Liver (tissue), 10 donors: Measurements from ENCODE around the gene ERVMER34-1. TPM values are rescaled to one million over a fixed set of nuclear protein-coding genes. Genes with fewer than 3 reads are reported as not detected.

ENCODE experiments used
- DNase-seq: peaks from one replicate; pipeline ENCODE4 v3.0.0-alpha.2; 2017; ENCODE audit warnings: low spot score
- H3K27ac ChIP-seq, 2 donors: one replicate each; pipeline ENCODE4 v1.7.0; 2013; ENCODE audit warnings: inconsistent platforms in 2 of 2, low read length in 2 of 2, control low read depth in 1 of 2, low read depth in 1 of 2, mild to moderate bottlenecking in 1 of 2
- H3K27me3 ChIP-seq, 4 donors: one replicate each; pipeline versions ENCODE4 v1.6.1 to v1.7.0; 2013; ENCODE audit warnings: low read length in 3 of 4, inconsistent platforms in 1 of 4, mild to moderate bottlenecking in 1 of 4, moderate library complexity in 1 of 4; ENCODE audit not compliant: control insufficient read depth in 4 of 4, insufficient read depth in 4 of 4
- H3K36me3 ChIP-seq, 4 donors: one replicate each; pipeline versions ENCODE4 v1.6.1 to v1.7.0; 2013; ENCODE audit warnings: low read length in 3 of 4, mild to moderate bottlenecking in 3 of 4, low read depth in 1 of 4, moderate library complexity in 1 of 4; ENCODE audit not compliant: control insufficient read depth in 4 of 4, insufficient read depth in 3 of 4
- H3K4me1 ChIP-seq, 4 donors: one replicate each; pipeline versions ENCODE4 v1.6.1 to v1.7.0; 2013; ENCODE audit warnings: low read length in 3 of 4, mild to moderate bottlenecking in 3 of 4, moderate library complexity in 1 of 4; ENCODE audit not compliant: control insufficient read depth in 4 of 4, insufficient read depth in 4 of 4
- H3K4me3 ChIP-seq, 3 donors: one replicate each; pipeline versions ENCODE4 v1.6.1 to v1.7.0; 2013; ENCODE audit warnings: low read length in 3 of 3, control low read depth in 1 of 3, low read depth in 1 of 3, mild to moderate bottlenecking in 1 of 3
- H3K9ac ChIP-seq, 2 donors: one replicate each; pipeline ENCODE4 v1.7.0; 2013; ENCODE audit warnings: low read length in 2 of 2, mild to moderate bottlenecking in 2 of 2, moderate library complexity in 2 of 2, control low read depth in 1 of 2, low read depth in 1 of 2
- H3K9me3 ChIP-seq, 4 donors: one replicate each; pipeline versions ENCODE4 v1.6.1 to v1.7.0; 2013; ENCODE audit warnings: low read length in 3 of 4; ENCODE audit not compliant: control insufficient read depth in 4 of 4
- FOXA1 ChIP-seq: IDR thresholded peaks from 2 replicates; pipeline ENCODE4 v1.6.1; 2016; ENCODE audit warnings: antibody characterized with exemption
- HNF4G ChIP-seq: IDR thresholded peaks from 2 replicates; pipeline ENCODE4 v1.6.1; 2016; ENCODE audit warnings: antibody characterized with exemption
- REST ChIP-seq: IDR thresholded peaks from 2 replicates; pipeline ENCODE4 v1.6.1; 2016; ENCODE audit warnings: antibody characterized with exemption, mild to moderate bottlenecking
- RXRA ChIP-seq, 2 donors: IDR thresholded peaks; 2 replicates each; pipeline ENCODE4 v1.6.1; 2017 to 2018; ENCODE audit warnings: antibody characterized with exemption in 2 of 2, mild to moderate bottlenecking in 1 of 2
- YY1 ChIP-seq: IDR thresholded peaks from 2 replicates; pipeline ENCODE4 v1.6.1; 2016; ENCODE audit warnings: antibody characterized with exemption, mild to moderate bottlenecking
- polyA plus RNA-seq, 2 donors: library from polyadenylated mRNA; stranded (reverse) in 1 of 2; unstranded in 1 of 2; fragments of 200-250 nt in 1 of 2; fragments of >200 nt in 1 of 2; fragmentation: Nextera tagmentation in 1 of 2; extraction: Ambion mirVana in 1 of 2; gene quantifications; one replicate each; pipeline versions ENCODE4 v1.2.1 to v1.2.3, GENCODE V29; 2013 to 2015
- small RNA-seq: library from RNA; depleted of rRNA; stranded (forward); fragments of <200 nt; gene quantifications from one replicate; pipeline ENCODE3, GENCODE V24; 2014
- total RNA-seq, 2 donors: library from RNA; depleted of rRNA; stranded (reverse); fragments of >200 nt; gene quantifications; one replicate each; pipeline ENCODE4 v1.2.3, GENCODE V29; 2014
- TF ChIP-seq, protein P1 (sequence below): IDR thresholded peaks from 2 replicates; pipeline ENCODE4 v1.6.1; 2016; ENCODE audit warnings: antibody characterized with exemption
- TF ChIP-seq, protein P2 (sequence below): IDR thresholded peaks from 2 replicates; pipeline ENCODE4 v1.6.1; 2016; ENCODE audit warnings: antibody characterized with exemption
- donor health status: healthy.
- donor health status: healthy.
- donor health status: healthy.
- donor health status: healthy.
- donor health status: healthy.

The ERVMER34-1 gene
- total and polyA plus RNA-seq, 4 donors: under 0.01 to 0.08 (median 0.02) TPM; not detected in 1

- no peaks in the 10 kb centered on the region for H3K36me3 ChIP-seq
- H3K9me3 ChIP-seq: peaks cover 0 to 7% (median 2%) of the 10 kb centered on the region in 4 donors
- no peak overlapping the region for H3K4me3 ChIP-seq
- no peak overlapping the region for H3K27ac ChIP-seq
- H3K9ac ChIP-seq: no peak overlapping the region
- no peak for TF ChIP-seq YY1
- no peak for TF ChIP-seq REST
- TF ChIP-seq RXRA (IDR thresholded peaks at IDR 0.05): no peak
- TF ChIP-seq FOXA1: no peak
- TF ChIP-seq, protein P1, sequence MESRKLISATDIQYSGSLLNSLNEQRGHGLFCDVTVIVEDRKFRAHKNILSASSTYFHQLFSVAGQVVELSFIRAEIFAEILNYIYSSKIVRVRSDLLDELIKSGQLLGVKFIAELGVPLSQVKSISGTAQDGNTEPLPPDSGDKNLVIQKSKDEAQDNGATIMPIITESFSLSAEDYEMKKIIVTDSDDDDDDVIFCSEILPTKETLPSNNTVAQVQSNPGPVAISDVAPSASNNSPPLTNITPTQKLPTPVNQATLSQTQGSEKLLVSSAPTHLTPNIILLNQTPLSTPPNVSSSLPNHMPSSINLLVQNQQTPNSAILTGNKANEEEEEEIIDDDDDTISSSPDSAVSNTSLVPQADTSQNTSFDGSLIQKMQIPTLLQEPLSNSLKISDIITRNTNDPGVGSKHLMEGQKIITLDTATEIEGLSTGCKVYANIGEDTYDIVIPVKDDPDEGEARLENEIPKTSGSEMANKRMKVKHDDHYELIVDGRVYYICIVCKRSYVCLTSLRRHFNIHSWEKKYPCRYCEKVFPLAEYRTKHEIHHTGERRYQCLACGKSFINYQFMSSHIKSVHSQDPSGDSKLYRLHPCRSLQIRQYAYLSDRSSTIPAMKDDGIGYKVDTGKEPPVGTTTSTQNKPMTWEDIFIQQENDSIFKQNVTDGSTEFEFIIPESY: no peak
- TF ChIP-seq HNF4G: no peak
- TF ChIP-seq, protein P2, sequence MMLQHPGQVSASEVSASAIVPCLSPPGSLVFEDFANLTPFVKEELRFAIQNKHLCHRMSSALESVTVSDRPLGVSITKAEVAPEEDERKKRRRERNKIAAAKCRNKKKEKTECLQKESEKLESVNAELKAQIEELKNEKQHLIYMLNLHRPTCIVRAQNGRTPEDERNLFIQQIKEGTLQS: no peak
- H3K4me1 ChIP-seq: peaks cover 0 to 2% (median under 1%) of the 10 kb centered on the region in 4 donors
- no peaks in the 10 kb centered on the region for H3K27me3 ChIP-seq
- no peak for DNase-seq
Observed at GRCh38 chr4:52693492-52693891, 57.7 kb downstream of the ERVMER34-1 start.

Small RNA genes lying within 50 kb of the gene (small RNA-seq; reads per million reads assigned to genes)
- gene MIR4449: 1.2 reads per million, percentile 81 among the genes with 10 or more reads in this experiment
- not detected for gene RF00019
- gene RF00568: not detected
- 24.2 reads per million, percentile 96 among the genes with 10 or more reads in this experiment for gene SNORA26

Other genes starting within 250 kb of the ERVMER34-1 start
- gene USP46, start 92.1 kb downstream of the ERVMER34-1 start, total RNA-seq: 1 to 10 TPM; 4.6 to 5.5 TPM
- 1 to 10 TPM; 2.3 to 3.2 TPM for gene USP46, start 92.1 kb downstream of the ERVMER34-1 start, polyA plus RNA-seq
- under 1 TPM; 0.19 to 0.75 TPM for gene RASL11B, start 110.9 kb upstream of the ERVMER34-1 start, total RNA-seq
- 1 to 10 TPM in 1 of 2 donors, under 1 TPM in 1; 0.46 to 1.0 TPM for gene RASL11B, start 110.9 kb upstream of the ERVMER34-1 start, polyA plus RNA-seq